Epidermal melanocyte (primary cell): ENCODE data around the gene PARP11.

ENCODE experiments used
- DNase-seq: peaks from one replicate; pipeline ENCODE4 v3.0.0; 2011; ENCODE audit warnings: low spot score; ENCODE audit not compliant: insufficient read length

Gene PARP11

GRCh38 chr12:3827301-3828000 lies 45.7 kb downstream of the PARP11 start:
- DNase-seq, result no peak

- DNase-seq, result no peak
These were observed 51.8 kb downstream of the PARP11 start for GRCh38 chr12:3821441-3821840.

GRCh38 chr12:3820122-3820521 lies 53.1 kb downstream of the PARP11 start:
- no peak for DNase-seq

GRCh38 chr12:3816266-3816665 lies 56.9 kb downstream of the PARP11 start:
- DNase-seq, result no peak

GRCh38 chr12:3815094-3815766 lies 58.0 kb downstream of the PARP11 start:
- no peak for DNase-seq

- DNase-seq, result no peak
These were observed 62.7 kb downstream of the PARP11 start for GRCh38 chr12:3810540-3810939.

- DNase-seq, result no peak
These were observed 63.2 kb downstream of the PARP11 start for GRCh38 chr12:3810016-3810370.

- DNase-seq, result no peak
These were observed 63.7 kb downstream of the PARP11 start for GRCh38 chr12:3809357-3810015.

GRCh38 chr12:3805077-3805476 lies 68.1 kb downstream of the PARP11 start:
- no peak for DNase-seq

GRCh38 chr12:3803865-3804472 lies 69.2 kb downstream of the PARP11 start:
- no peak for DNase-seq

GRCh38 chr12:3802721-3803120 lies 70.5 kb downstream of the PARP11 start:
- DNase-seq, result no peak

- no peak for DNase-seq
These were observed 75.6 kb downstream of the PARP11 start for GRCh38 chr12:3797531-3798048.

- no peak for DNase-seq
These were observed 77.6 kb downstream of the PARP11 start for GRCh38 chr12:3795492-3796133.

GRCh38 chr12:3795066-3795465 lies 78.1 kb downstream of the PARP11 start:
- DNase-seq, result no peak

GRCh38 chr12:3792623-3793288 lies 80.4 kb downstream of the PARP11 start:
- DNase-seq, result no peak

GRCh38 chr12:3791256-3791874 lies 81.8 kb downstream of the PARP11 start:
- DNase-seq, result no peak

GRCh38 chr12:3790642-3791041 lies 82.6 kb downstream of the PARP11 start:
- no peak for DNase-seq

- DNase-seq, result no peak
These were observed 83.4 kb downstream of the PARP11 start for GRCh38 chr12:3789838-3790237.

- DNase-seq, result peak; percentile 36
These were observed 95.9 kb downstream of the PARP11 start for GRCh38 chr12:3777206-3777809.

GRCh38 chr12:3775385-3776035 lies 97.7 kb downstream of the PARP11 start:
- no peak for DNase-seq
